ENCODE data around the gene UBE4B. TPM values are rescaled to one million over a fixed set of nuclear protein-coding genes. Genes with fewer than 3 reads are reported as not detected.

The UBE4B gene
- total and polyA plus RNA-seq, 9 of the 15 experiments (the other 6 are each of a cell fraction or from before 2014, with no cell fraction given): 11.7 to 73.7 (median 40.1) TPM

GRCh38 chr1:10210841-10211804, 178.4 kb downstream of the UBE4B start (continued):
- TF ChIP-seq ARID3B (CRISPR knock-in tag; IDR thresholded peaks at IDR 0.05; ENCODE audit: borderline replicate concordance) (no peak), HMGXB4 (CRISPR knock-in tag; IDR thresholded peaks at IDR 0.05) (no peak; the same call in 1 of the 2 replicates), ZNF76 (CRISPR knock-in tag; IDR thresholded peaks at IDR 0.05; ENCODE audit: borderline replicate concordance) (no peak), ETV5 (CRISPR knock-in tag; IDR thresholded peaks at IDR 0.05; ENCODE audit: low read depth) (no peak), CEBPG (CRISPR knock-in tag; IDR thresholded peaks at IDR 0.05) (no peak), CEBPG (tag; conservative IDR thresholded peaks at IDR 0.05 in 1 of 2, IDR thresholded peaks at IDR 0.05 in 1 of 2) (peak in 1 of 2 experiments; percentile 26; a peak in 1 of 4 replicates), HNRNPLL (IDR thresholded peaks at IDR 0.05; ENCODE audit: low read depth, low read length, poor library complexity, severe bottlenecking) (no peak), MEIS2 (IDR thresholded peaks at IDR 0.05; ENCODE audit: partially characterized antibody) (no peak), ZNF12 (CRISPR knock-in tag; IDR thresholded peaks at IDR 0.05) (no peak), RBM14 (IDR thresholded peaks at IDR 0.05; ENCODE audit: borderline replicate concordance, insufficient read depth, low read depth, low read length) (no peak), HOXB6 (CRISPR knock-in tag; IDR thresholded peaks at IDR 0.05; ENCODE audit: borderline replicate concordance) (no peak), NCOR1 (IDR thresholded peaks at IDR 0.05) (no peak), KDM4B (IDR thresholded peaks at IDR 0.05; ENCODE audit: borderline replicate concordance in 2 of 2, low read depth in 1 of 2) (no peak), SP2 (IDR thresholded peaks at IDR 0.05; ENCODE audit: extremely low read depth, low read depth, low read length, poor library complexity, severe bottlenecking) (no peak), NCOA6 (IDR thresholded peaks at IDR 0.05) (peak; percentile 40; the same call in 1 of the 2 replicates)
- TF ChIP-seq, protein P1, sequence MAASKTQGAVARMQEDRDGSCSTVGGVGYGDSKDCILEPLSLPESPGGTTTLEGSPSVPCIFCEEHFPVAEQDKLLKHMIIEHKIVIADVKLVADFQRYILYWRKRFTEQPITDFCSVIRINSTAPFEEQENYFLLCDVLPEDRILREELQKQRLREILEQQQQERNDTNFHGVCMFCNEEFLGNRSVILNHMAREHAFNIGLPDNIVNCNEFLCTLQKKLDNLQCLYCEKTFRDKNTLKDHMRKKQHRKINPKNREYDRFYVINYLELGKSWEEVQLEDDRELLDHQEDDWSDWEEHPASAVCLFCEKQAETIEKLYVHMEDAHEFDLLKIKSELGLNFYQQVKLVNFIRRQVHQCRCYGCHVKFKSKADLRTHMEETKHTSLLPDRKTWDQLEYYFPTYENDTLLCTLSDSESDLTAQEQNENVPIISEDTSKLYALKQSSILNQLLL (CRISPR knock-in tag; IDR thresholded peaks at IDR 0.05; ENCODE audit: borderline replicate concordance): no peak
- TF ChIP-seq, protein P2, sequence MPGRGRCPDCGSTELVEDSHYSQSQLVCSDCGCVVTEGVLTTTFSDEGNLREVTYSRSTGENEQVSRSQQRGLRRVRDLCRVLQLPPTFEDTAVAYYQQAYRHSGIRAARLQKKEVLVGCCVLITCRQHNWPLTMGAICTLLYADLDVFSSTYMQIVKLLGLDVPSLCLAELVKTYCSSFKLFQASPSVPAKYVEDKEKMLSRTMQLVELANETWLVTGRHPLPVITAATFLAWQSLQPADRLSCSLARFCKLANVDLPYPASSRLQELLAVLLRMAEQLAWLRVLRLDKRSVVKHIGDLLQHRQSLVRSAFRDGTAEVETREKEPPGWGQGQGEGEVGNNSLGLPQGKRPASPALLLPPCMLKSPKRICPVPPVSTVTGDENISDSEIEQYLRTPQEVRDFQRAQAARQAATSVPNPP (IDR thresholded peaks at IDR 0.05; ENCODE audit: borderline replicate concordance, insufficient read depth, insufficient read length): no peak
- TF ChIP-seq, protein P3, sequence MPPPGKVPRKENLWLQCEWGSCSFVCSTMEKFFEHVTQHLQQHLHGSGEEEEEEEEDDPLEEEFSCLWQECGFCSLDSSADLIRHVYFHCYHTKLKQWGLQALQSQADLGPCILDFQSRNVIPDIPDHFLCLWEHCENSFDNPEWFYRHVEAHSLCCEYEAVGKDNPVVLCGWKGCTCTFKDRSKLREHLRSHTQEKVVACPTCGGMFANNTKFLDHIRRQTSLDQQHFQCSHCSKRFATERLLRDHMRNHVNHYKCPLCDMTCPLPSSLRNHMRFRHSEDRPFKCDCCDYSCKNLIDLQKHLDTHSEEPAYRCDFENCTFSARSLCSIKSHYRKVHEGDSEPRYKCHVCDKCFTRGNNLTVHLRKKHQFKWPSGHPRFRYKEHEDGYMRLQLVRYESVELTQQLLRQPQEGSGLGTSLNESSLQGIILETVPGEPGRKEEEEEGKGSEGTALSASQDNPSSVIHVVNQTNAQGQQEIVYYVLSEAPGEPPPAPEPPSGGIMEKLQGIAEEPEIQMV (tag; conservative IDR thresholded peaks at IDR 0.05; ENCODE audit: low read depth): no peak

Measured in K562 (cell line).